GM18498 (cell line): ENCODE measurements around the gene RUVBL2.

ENCODE experiments used
- ATAC-seq: cut with Tn5 transposase; IDR thresholded peaks from one replicate; pipeline ENCODE4 v1.9.1; 2021; ENCODE audit warnings: mild to moderate bottlenecking, moderate library complexity; ENCODE audit not compliant: unreplicated experiment

The RUVBL2 gene

DNA sequence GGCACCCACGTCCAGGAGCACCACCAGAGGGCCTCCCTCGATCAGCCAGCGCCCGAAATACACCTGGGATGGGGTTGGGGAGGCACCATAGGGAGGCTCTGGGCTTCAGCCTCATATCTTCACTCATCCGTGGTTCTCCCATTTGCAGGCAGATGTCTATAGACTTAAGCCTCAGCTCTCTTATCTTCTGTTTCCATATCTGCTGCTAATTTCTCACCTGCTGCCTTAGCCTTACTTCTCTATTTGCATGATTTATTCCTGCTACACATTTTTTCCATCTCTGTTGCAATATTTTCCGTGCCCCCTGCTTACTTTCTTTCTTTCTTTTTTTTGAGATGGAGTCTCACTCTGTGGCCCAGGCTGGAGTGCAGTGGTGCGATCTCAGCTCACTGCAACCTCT is 6.4 kb upstream of the RUVBL2 start:
- ATAC-seq, result no peak

GRCh38 chr19:48988286-48988685 is 5.4 kb upstream of the RUVBL2 start:
- ATAC-seq, result no peak

DNA sequence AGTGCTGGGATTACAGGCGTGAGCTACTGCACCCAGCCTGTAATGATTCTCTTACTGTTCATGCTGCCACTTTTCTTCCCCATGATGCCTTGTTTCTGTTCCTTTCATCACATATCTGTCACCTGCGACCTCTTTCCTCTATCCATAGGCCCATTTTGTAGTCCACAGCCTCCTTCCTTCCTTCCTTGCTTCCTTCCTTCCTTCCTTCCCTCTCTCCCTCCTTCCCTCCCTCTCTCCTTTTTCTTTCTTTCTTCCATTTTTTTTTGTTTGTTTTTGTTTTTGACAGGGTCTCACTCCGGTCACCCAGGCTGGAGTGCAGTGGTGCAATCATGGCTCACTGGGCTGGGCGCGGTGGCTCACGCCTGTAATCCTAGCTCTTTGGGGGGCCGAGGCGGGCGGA is 4.8 kb upstream of the RUVBL2 start:
- no peak for ATAC-seq

DNA sequence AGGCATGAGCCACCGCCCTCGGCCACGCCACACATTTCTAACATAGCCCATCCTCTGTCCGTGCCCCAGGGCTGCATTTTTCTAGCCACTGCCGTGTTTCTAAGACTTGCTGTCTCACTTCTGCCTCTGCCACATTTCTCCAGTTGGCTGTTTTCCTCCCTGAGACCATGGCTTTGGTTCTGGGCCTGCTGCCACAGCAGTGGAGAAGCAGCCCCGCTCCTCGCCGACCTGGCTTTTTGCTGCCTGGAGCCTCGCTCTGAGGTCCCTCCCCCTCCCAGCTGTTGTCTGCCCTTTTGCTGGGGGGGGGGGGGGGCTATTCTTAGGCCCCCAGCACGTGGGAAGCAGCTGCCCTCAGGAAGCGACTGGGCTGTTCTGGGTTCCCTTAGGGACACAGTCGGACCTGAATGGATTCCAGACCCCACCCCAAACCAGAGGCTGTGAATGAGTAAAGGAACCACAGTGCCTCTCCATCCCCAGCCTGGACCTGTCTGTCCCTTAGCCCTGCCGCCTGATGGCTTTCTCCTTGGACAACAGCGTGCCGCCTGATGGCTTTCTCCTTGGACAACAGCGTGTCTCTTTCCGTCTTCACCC is 3.9 kb upstream of the RUVBL2 start:
- no peak for ATAC-seq

- ATAC-seq, result no peak
Measured at GRCh38 chr19:48990400-48990799, 3.3 kb upstream of the RUVBL2 start.

- no peak for ATAC-seq
Measured at GRCh38 chr19:48991011-48991609, 2.6 kb upstream of the RUVBL2 start.

DNA sequence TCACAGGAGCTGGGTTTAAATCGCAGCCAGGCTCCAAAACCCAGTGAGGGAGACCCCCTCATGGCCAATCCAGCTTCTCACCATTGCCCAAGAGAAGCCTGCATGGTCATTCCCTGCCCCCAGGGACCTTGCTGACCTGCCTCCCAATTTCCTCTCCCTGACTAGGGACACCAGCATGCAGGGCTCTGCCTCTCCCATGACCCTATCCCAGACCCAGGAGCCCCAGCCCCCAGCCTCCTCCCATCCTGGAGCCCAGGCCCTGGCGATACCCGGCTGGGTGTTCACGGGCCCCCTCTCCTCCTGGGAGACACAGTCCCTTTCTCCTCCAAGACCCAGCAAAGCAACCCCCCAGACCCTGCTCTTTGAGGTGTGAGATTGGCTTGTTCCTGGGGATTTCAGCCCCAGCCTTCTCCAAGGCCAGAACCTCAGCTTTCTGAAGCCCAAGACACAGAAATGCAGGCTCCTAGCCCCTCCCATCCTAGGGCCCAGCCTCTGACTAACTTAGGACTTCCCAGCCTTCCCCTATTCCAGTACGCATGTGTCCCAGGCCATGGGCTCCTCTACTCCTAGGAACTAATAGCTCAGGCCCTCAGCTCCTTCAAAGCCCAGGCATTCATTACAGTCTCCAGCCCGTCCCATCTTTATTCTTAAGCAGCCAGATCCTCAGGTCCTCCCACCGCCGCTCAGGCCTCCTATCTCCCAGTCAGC is 1.7 kb upstream of the RUVBL2 start:
- ATAC-seq, result no peak

- peak; percentile 4 for ATAC-seq
Measured at GRCh38 chr19:48992581-48993174, 1.0 kb upstream of the RUVBL2 start.

DNA sequence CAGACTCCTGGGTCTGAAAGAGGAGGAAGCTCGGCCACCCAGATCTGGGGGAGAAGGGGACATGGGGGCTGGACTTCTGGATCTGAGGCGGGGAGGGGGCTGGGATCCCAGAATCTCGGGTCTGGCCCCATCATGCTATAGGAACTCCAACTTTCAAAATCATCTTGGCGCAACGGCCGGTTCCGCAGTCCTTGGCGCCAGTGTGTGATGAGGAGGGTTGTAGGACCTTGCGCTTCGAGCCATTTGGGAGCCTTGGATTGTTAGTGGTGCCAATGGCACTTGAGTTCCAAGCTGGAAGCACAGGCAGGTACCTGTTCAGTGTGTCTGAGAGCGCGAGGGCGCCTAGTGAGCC is 324 bp downstream of the RUVBL2 start:
- ATAC-seq, result no peak

- ATAC-seq, result no peak
Measured at GRCh38 chr19:48997972-48998371, 4.3 kb downstream of the RUVBL2 start.

DNA sequence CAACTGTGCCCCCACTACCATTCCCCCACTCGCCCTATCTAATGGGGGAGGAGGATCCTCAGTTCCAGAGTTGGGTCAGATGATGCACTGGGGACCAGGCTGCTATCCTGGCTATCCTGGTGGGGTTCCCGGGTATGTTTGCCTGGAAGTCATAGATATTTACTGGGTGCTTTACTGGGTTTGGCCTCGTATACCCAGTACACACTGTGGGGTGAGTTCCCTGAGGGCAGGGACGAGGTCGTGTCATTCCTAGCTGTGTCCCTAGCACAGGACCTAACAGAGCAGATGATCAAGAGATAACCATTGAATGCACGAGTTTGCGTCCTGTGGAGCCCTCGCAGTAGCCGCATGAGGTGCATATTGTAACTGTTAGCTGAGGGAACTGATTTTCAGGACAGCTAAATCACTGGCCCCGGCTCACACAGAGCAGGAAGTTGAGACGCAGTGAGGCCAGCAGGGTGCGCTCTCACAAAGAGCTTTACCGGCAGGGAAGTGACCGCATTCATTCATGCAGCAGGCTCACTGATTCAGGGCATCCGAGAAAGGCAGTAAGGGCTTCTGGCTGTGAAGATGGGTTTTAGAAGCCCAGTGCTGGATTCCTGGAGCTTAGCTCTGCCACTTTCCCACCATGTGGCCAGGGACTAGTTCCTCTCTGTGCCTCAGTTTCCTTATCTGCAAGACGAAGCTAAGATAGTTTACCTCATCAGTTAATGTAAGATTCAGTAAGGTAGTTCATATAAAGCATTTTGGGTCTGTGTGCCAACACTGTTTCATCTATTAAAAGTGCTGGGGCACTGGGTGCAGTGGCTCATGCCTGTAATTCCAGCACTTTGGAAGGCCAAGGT is 6.0 kb downstream of the RUVBL2 start:
- ATAC-seq, result no peak

GRCh38 chr19:49004133-49004532 is 10.4 kb downstream of the RUVBL2 start:
- ATAC-seq, result no peak

DNA sequence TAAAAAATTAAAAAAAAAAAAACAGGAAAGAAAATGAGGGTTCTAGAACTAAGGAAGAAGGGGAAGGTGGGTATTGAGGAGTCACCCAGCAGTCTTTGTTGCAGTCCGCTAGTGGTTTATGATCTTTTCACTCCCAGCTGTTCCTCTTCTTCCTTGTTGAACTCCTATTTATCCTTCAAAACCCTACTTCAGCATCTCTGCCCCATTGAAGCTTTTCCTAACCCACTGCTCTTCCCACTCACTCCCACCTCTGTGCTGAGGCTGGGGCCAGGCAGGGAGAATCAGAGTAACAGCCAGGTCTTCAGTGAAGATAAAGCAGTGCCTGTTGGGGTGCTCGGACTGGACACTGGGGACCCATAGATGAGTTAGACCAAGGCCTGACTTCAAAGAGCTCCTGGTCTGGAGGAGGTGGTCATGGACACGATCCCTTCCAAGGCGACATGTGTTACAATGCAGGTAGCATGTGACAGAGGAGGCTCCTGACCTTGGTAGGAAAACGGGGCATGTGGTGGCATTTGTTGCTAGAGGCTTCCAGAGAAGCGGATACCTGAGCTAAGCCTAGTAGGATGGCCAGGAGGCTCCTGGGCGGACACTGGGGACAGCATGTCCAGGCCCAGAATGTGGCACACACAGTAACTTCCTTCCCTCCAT is 11.4 kb downstream of the RUVBL2 start:
- no peak for ATAC-seq

GRCh38 chr19:49006905-49007304 is 13.2 kb downstream of the RUVBL2 start:
- no peak for ATAC-seq

GRCh38 chr19:49009828-49010227 is 16.1 kb downstream of the RUVBL2 start:
- ATAC-seq, result no peak

DNA sequence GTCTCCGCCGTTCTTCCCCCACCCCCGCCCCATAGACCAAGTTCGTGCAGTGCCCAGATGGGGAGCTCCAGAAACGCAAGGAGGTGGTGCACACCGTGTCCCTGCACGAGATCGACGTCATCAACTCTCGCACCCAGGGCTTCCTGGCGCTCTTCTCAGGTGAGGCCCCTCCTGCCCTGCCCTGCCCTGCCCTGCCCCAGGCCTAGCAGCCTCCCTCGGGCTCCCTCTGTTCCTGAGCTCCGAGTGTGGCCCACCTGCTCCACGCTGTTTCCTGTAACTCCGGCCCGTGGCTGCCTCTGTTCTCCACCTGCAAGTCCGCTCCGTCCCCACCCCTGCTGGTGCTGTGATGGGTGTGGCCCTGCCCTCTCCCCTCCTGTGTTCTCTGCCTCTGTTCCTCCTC is 16.8 kb downstream of the RUVBL2 start:
- ATAC-seq, result no peak

- no peak for ATAC-seq
Measured at GRCh38 chr19:49011194-49011593, 17.5 kb downstream of the RUVBL2 start.

- no peak for ATAC-seq
Measured at GRCh38 chr19:49014123-49014869, 20.6 kb downstream of the RUVBL2 start.

- no peak for ATAC-seq
Measured at GRCh38 chr19:49014870-49015255, 21.2 kb downstream of the RUVBL2 start.
